Measurements from ENCODE around the gene ULK3. TPM values are rescaled to one million over a fixed set of nuclear protein-coding genes. Genes with fewer than 3 reads are reported as not detected.

The ULK3 gene
- total and polyA plus RNA-seq, 12 donors, result 21.3 to 56.3 (median 24.7) TPM

DNA sequence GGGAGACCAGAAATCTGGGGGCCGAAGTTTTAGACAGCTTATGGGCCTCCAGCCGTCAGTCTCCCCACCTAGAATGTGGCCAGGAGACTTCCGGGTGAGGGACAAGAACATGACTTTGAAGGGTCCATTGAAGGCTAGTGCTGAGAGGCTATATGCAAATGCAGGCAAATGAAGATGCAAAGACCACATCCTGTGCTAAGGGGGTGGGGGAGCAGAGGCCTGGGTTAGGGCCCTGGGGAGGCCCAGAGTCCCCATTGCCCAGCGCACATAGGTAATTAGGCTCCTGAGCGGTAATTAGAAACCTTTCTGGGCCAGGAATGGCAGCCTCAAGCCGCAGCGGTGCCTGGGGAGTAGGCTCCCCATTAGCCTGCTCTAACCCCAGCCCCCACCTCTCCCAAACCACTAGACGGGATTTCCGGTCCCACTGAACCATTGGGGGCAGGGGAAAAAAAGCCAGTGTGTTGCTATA is 54.2 kb downstream of the ULK3 start:
- intact Hi-C loops (cut with DNase I), result loop anchor here in 2 of 10 donors (10.0 kb wide), 2 partner anchors 56 to 416 kb away; partner anchors contain the start of genes C15orf39 (in 1 of the 2) and ULK3 (in 1 of the 2)
- TF ChIP-seq, protein P1, sequence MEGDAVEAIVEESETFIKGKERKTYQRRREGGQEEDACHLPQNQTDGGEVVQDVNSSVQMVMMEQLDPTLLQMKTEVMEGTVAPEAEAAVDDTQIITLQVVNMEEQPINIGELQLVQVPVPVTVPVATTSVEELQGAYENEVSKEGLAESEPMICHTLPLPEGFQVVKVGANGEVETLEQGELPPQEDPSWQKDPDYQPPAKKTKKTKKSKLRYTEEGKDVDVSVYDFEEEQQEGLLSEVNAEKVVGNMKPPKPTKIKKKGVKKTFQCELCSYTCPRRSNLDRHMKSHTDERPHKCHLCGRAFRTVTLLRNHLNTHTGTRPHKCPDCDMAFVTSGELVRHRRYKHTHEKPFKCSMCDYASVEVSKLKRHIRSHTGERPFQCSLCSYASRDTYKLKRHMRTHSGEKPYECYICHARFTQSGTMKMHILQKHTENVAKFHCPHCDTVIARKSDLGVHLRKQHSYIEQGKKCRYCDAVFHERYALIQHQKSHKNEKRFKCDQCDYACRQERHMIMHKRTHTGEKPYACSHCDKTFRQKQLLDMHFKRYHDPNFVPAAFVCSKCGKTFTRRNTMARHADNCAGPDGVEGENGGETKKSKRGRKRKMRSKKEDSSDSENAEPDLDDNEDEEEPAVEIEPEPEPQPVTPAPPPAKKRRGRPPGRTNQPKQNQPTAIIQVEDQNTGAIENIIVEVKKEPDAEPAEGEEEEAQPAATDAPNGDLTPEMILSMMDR (IDR thresholded peaks at IDR 0.05), result no peak
- H3K36me3 ChIP-seq, result peaks cover 0 to 14% (median 0%) of the 10 kb centered on the region in 9 donors

GRCh38 chr15:74788042-74788682 is 54.8 kb downstream of the ULK3 start:
- TF ChIP-seq, protein P1 (IDR thresholded peaks at IDR 0.05), result no peak
- Histone ChIP-seq H3K9me3 (no peaks in the 10 kb centered on the region), H3K4me1 (peaks cover 61 to 100% (median 100%) of the 10 kb centered on the region in 9 donors), H3K27ac (peak overlapping the region; percentile 14 to 98 (median 90)), H3K27me3 (no peaks in the 10 kb centered on the region), H3K4me3 (peak overlapping the region in 3 of 10 donors; percentile 12 to 88 (median 28)), H3K36me3 (peaks cover 0 to 14% (median 0%) of the 10 kb centered on the region in 9 donors)
- intact Hi-C loops (cut with DNase I), result loop anchor here in 2 of 10 donors (10.0 kb wide), 2 partner anchors 57 to 417 kb away; partner anchors contain the start of genes C15orf39 (in 1 of the 2) and ULK3 (in 1 of the 2)
- DNase-seq (no peak), ATAC-seq (no peak)
- WGBS, 2 donors, result 51 to 56% methylated on average over 7 of the region's 7 CpGs

More for the DNA sequence above, 54.2 kb downstream of the ULK3 start:
- Histone ChIP-seq H3K4me1 (peaks cover 55 to 100% (median 100%) of the 10 kb centered on the region in 9 donors), H3K27me3 (no peaks in the 10 kb centered on the region), H3K27ac (peak overlapping the region in 9 of 10 donors; percentile 75 to 98 (median 92)), H3K4me3 (peak overlapping the region in 4 of 10 donors; percentile 10 to 88 (median 12)), H3K9me3 (no peaks in the 10 kb centered on the region)
- DNase-seq, result no peak
- ATAC-seq, result no peak
- 63 to 79% methylated on average over 9 of the region's 9 CpGs for WGBS, 2 donors

GRCh38 chr15:74787251-74788041 is 55.5 kb downstream of the ULK3 start:
- 44 to 45% methylated on average over 13 of the region's 13 CpGs for WGBS, 2 donors
- TF ChIP-seq, protein P1 (IDR thresholded peaks at IDR 0.05), result peak in 6 of 9 donors; percentile 38 to 65 (median 50)
- Histone ChIP-seq H3K4me1 (peaks cover 59 to 99% (median 98%) of the 10 kb centered on the region in 9 donors), H3K9me3 (no peaks in the 10 kb centered on the region), H3K27me3 (no peaks in the 10 kb centered on the region), H3K4me3 (peak overlapping the region in 4 of 10 donors; percentile 8 to 88 (median 20)), H3K36me3 (peaks cover 0 to 14% (median 0%) of the 10 kb centered on the region in 9 donors), H3K27ac (peak overlapping the region; percentile 14 to 98 (median 90))
- intact Hi-C loops (cut with DNase I), result loop anchor here in 2 of 10 donors (10.0 kb wide), 2 partner anchors 57 to 417 kb away; partner anchors contain the start of genes C15orf39 (in 1 of the 2) and ULK3 (in 1 of the 2)
- ATAC-seq, result peak; percentile 22 to 50 (median 32)
- peak in 1 of 2 donors; percentile 62 for DNase-seq

All from heart right ventricle (tissue), 16 donors.